Measurements from ENCODE around the gene NAA30. TPM values are rescaled to one million over a fixed set of nuclear protein-coding genes. Genes with fewer than 3 reads are reported as not detected.

Gene NAA30
- total RNA-seq, 1 experiment from 2014 or later = 14.0 TPM

- TF ChIP-seq, protein P1, sequence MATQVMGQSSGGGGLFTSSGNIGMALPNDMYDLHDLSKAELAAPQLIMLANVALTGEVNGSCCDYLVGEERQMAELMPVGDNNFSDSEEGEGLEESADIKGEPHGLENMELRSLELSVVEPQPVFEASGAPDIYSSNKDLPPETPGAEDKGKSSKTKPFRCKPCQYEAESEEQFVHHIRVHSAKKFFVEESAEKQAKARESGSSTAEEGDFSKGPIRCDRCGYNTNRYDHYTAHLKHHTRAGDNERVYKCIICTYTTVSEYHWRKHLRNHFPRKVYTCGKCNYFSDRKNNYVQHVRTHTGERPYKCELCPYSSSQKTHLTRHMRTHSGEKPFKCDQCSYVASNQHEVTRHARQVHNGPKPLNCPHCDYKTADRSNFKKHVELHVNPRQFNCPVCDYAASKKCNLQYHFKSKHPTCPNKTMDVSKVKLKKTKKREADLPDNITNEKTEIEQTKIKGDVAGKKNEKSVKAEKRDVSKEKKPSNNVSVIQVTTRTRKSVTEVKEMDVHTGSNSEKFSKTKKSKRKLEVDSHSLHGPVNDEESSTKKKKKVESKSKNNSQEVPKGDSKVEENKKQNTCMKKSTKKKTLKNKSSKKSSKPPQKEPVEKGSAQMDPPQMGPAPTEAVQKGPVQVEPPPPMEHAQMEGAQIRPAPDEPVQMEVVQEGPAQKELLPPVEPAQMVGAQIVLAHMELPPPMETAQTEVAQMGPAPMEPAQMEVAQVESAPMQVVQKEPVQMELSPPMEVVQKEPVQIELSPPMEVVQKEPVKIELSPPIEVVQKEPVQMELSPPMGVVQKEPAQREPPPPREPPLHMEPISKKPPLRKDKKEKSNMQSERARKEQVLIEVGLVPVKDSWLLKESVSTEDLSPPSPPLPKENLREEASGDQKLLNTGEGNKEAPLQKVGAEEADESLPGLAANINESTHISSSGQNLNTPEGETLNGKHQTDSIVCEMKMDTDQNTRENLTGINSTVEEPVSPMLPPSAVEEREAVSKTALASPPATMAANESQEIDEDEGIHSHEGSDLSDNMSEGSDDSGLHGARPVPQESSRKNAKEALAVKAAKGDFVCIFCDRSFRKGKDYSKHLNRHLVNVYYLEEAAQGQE (IDR thresholded peaks at IDR 0.05; ENCODE audit: low read depth) = no peak
- TF ChIP-seq EGR1 (IDR thresholded peaks at IDR 0.05; ENCODE audit: low read depth) (no peak), CBX3 (IDR thresholded peaks at IDR 0.05; ENCODE audit: low read depth) (no peak), CEBPB (IDR thresholded peaks at IDR 0.05; ENCODE audit: low read depth) (no peak), FOSL1 (IDR thresholded peaks at IDR 0.05; ENCODE audit: low read depth) (no peak), EZH2phosphoT487 (IDR thresholded peaks at IDR 0.05; ENCODE audit: borderline replicate concordance) (no peak), YY1 (IDR thresholded peaks at IDR 0.05; ENCODE audit: extremely low read depth, insufficient replicate concordance, low read depth, low read length) (no peak), ZFX (IDR thresholded peaks at IDR 0.05) (no peak)
- TF ChIP-seq, protein P2, sequence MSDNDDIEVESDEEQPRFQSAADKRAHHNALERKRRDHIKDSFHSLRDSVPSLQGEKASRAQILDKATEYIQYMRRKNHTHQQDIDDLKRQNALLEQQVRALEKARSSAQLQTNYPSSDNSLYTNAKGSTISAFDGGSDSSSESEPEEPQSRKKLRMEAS (IDR thresholded peaks at IDR 0.05) = no peak
Measured at GRCh38 chr14:57391517-57392195, 1.3 kb downstream of the NAA30 start (continued).

- no peak overlapping the region for H2AFZ ChIP-seq (ENCODE audit: low read depth, low read length, poor library complexity, severe bottlenecking)
- no peaks in the 10 kb centered on the region for H3K9me2 ChIP-seq (ENCODE audit: insufficient read depth)
- no peak overlapping the region for H3K4me2 ChIP-seq (ENCODE audit: low read length)
- ChIA-PET POLR2A (no interaction called here), RAD21 (ENCODE audit: low non-redundant PET in 1 of 2, low total read pairs in 2 of 2, uncharacterized antibody in 2 of 2, unreplicated experiment in 2 of 2) (no interaction called here), CTCF (no interaction called here)
- no peaks in the 10 kb centered on the region for H3K27me3 ChIP-seq (ENCODE audit: insufficient read depth, low read length)
- 0 out of 4 replicates have a peak, but pooled peaks cover 0 to 3% of the 10 kb centered on the region in 2 experiments for H3K36me3 ChIP-seq (ENCODE audit: control insufficient read depth in 1 of 2, insufficient read depth in 2 of 2, low read length in 2 of 2)
- no peak for DNase-seq (ENCODE audit: low read depth, low spot score)
- no peak overlapping the region for H3K4me3 ChIP-seq (replicated peaks in 1 of 2; ENCODE audit: low read depth in 1 of 2, low read length in 2 of 2)
- H3K4me1 ChIP-seq (ENCODE audit: control insufficient read depth in 1 of 2, insufficient read depth in 2 of 2, low read length in 2 of 2) = peaks cover 5 to 17% of the 10 kb centered on the region in 2 experiments
- intact Hi-C loops (cut with micrococcal nuclease) = no loop called here
- no peak overlapping the region for H3K9ac ChIP-seq (ENCODE audit: low read length)
- no peaks in the 10 kb centered on the region for H3K9me3 ChIP-seq (ENCODE audit: control insufficient read depth in 1 of 2, insufficient read depth in 1 of 2, low read depth in 1 of 2, low read length in 2 of 2)
- H3K79me2 ChIP-seq (ENCODE audit: insufficient read depth, low read length) = peaks cover 49% of the 10 kb centered on the region
- no peak overlapping the region for H3K27ac ChIP-seq (ENCODE audit: low read depth, low read length)
- no peaks in the 10 kb centered on the region for H4K20me1 ChIP-seq (ENCODE audit: insufficient read depth)
- no TSS peak for BruUV-seq (replicated peaks)
- ATAC-seq = no peak
- TF ChIP-seq, protein P3, sequence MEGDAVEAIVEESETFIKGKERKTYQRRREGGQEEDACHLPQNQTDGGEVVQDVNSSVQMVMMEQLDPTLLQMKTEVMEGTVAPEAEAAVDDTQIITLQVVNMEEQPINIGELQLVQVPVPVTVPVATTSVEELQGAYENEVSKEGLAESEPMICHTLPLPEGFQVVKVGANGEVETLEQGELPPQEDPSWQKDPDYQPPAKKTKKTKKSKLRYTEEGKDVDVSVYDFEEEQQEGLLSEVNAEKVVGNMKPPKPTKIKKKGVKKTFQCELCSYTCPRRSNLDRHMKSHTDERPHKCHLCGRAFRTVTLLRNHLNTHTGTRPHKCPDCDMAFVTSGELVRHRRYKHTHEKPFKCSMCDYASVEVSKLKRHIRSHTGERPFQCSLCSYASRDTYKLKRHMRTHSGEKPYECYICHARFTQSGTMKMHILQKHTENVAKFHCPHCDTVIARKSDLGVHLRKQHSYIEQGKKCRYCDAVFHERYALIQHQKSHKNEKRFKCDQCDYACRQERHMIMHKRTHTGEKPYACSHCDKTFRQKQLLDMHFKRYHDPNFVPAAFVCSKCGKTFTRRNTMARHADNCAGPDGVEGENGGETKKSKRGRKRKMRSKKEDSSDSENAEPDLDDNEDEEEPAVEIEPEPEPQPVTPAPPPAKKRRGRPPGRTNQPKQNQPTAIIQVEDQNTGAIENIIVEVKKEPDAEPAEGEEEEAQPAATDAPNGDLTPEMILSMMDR (IDR thresholded peaks at IDR 0.05 in 2 of 3, conservative IDR thresholded peaks at IDR 0.05 in 1 of 3; ENCODE audit: borderline replicate concordance in 1 of 3, insufficient read depth in 1 of 3, low read depth in 2 of 3, low read length in 2 of 3) = no peak
- TF ChIP-seq CEBPB (IDR thresholded peaks at IDR 0.05; ENCODE audit: low read depth) = no peak
- TF ChIP-seq YY1 (IDR thresholded peaks at IDR 0.05; ENCODE audit: extremely low read depth, insufficient replicate concordance, low read depth, low read length) = no peak
- no peak for TF ChIP-seq FOSL1 (IDR thresholded peaks at IDR 0.05; ENCODE audit: low read depth)
- no peak for TF ChIP-seq EZH2 (IDR thresholded peaks at IDR 0.05)
- no peak for TF ChIP-seq SRF (IDR thresholded peaks at IDR 0.05; ENCODE audit: low read depth)
- no peak for TF ChIP-seq ATF3 (IDR thresholded peaks at IDR 0.05)
- no peak for TF ChIP-seq ZFX (IDR thresholded peaks at IDR 0.05)
- TF ChIP-seq CBX3 (IDR thresholded peaks at IDR 0.05; ENCODE audit: low read depth) = no peak
- no peak for TF ChIP-seq TCF7L2 (IDR thresholded peaks at IDR 0.05; ENCODE audit: borderline replicate concordance, extremely low read depth, insufficient read depth, insufficient read length)
- no peak for TF ChIP-seq SP1 (IDR thresholded peaks at IDR 0.05; ENCODE audit: low read depth)
- no peak for TF ChIP-seq POLR2A (IDR thresholded peaks at IDR 0.05; ENCODE audit: borderline replicate concordance, extremely low read depth, insufficient read depth, insufficient read length)
- no peak for TF ChIP-seq RAD21 (IDR thresholded peaks at IDR 0.05; ENCODE audit: low read depth)
- TF ChIP-seq EGR1 (IDR thresholded peaks at IDR 0.05; ENCODE audit: low read depth) = no peak
- no peak for TF ChIP-seq POLR2AphosphoS5 (IDR thresholded peaks at IDR 0.05; ENCODE audit: low read depth, low read length)
- no peak for TF ChIP-seq SIN3A (IDR thresholded peaks at IDR 0.05; ENCODE audit: low read depth)
Measured at GRCh38 chr14:57392830-57393229, 2.4 kb downstream of the NAA30 start.
